Glomerular visceral epithelial cell (primary cell): ENCODE results near the gene UIMC1.

Source experiments
- DNase-seq: peaks from one replicate; pipeline ENCODE4 v3.0.0-alpha.2; 2016; ENCODE audit errors: extremely low spot score

Gene UIMC1

GRCh38 chr5:176954050-176954449 is 52.5 kb downstream of the UIMC1 start:
- no peak for DNase-seq

GRCh38 chr5:176952531-176953193 is 53.9 kb downstream of the UIMC1 start:
- no peak for DNase-seq

- no peak for DNase-seq
Measured at GRCh38 chr5:176948458-176948857, 58.1 kb downstream of the UIMC1 start.

GRCh38 chr5:176947847-176948246 is 58.7 kb downstream of the UIMC1 start:
- no peak for DNase-seq

GRCh38 chr5:176944268-176944667 is 62.3 kb downstream of the UIMC1 start:
- DNase-seq: no peak

- no peak for DNase-seq
Measured at GRCh38 chr5:176943816-176944215, 62.8 kb downstream of the UIMC1 start.

- no peak for DNase-seq
Measured at GRCh38 chr5:176941951-176942350, 64.6 kb downstream of the UIMC1 start.

GRCh38 chr5:176938472-176938871 is 68.1 kb downstream of the UIMC1 start:
- DNase-seq: no peak

GRCh38 chr5:176935017-176935416 is 71.6 kb downstream of the UIMC1 start:
- no peak for DNase-seq

GRCh38 chr5:176934309-176934930 is 72.2 kb downstream of the UIMC1 start:
- DNase-seq: no peak

- no peak for DNase-seq
Measured at GRCh38 chr5:176929654-176930053, 76.9 kb downstream of the UIMC1 start.

- DNase-seq: no peak
Measured at GRCh38 chr5:176927562-176927961, 79.0 kb downstream of the UIMC1 start.

- DNase-seq: no peak
Measured at GRCh38 chr5:176922817-176923216, 83.8 kb downstream of the UIMC1 start.

GRCh38 chr5:176921714-176922113 is 84.9 kb downstream of the UIMC1 start:
- no peak for DNase-seq

GRCh38 chr5:176918613-176919012 is 88.0 kb downstream of the UIMC1 start:
- no peak for DNase-seq

- no peak for DNase-seq
Measured at GRCh38 chr5:176916337-176916736, 90.2 kb downstream of the UIMC1 start.

GRCh38 chr5:176915906-176916305 is 90.7 kb downstream of the UIMC1 start:
- DNase-seq: no peak

GRCh38 chr5:176912115-176912514 is 94.5 kb downstream of the UIMC1 start:
- DNase-seq: no peak

- no peak for DNase-seq
Measured at GRCh38 chr5:176908675-176909368, 97.8 kb downstream of the UIMC1 start.

- no peak for DNase-seq
Measured at GRCh38 chr5:176906796-176907195, 99.8 kb downstream of the UIMC1 start.

- peak; percentile 27 for DNase-seq
Measured at GRCh38 chr5:176906126-176906525, 100.5 kb downstream of the UIMC1 start.

- DNase-seq: peak; percentile 80
Measured at GRCh38 chr5:176904276-176904675, 102.3 kb downstream of the UIMC1 start.
